NCI-H146 (cell line): Measurements from ENCODE around the gene LTA.
A peak's percentile ranks its signal among the peaks of the same experiment; 100 is the strongest.
"Not testable (repeated sequence)": the region's sequence is repeated elsewhere in the genome, so short reads cannot be mapped to it uniquely, and the experiment has no call there.

Source experiments
- DNase-seq: peaks from one replicate; lab custom pipeline; 2025; lab: John Stamatoyannopoulos, UW

LTA gene

DNA sequence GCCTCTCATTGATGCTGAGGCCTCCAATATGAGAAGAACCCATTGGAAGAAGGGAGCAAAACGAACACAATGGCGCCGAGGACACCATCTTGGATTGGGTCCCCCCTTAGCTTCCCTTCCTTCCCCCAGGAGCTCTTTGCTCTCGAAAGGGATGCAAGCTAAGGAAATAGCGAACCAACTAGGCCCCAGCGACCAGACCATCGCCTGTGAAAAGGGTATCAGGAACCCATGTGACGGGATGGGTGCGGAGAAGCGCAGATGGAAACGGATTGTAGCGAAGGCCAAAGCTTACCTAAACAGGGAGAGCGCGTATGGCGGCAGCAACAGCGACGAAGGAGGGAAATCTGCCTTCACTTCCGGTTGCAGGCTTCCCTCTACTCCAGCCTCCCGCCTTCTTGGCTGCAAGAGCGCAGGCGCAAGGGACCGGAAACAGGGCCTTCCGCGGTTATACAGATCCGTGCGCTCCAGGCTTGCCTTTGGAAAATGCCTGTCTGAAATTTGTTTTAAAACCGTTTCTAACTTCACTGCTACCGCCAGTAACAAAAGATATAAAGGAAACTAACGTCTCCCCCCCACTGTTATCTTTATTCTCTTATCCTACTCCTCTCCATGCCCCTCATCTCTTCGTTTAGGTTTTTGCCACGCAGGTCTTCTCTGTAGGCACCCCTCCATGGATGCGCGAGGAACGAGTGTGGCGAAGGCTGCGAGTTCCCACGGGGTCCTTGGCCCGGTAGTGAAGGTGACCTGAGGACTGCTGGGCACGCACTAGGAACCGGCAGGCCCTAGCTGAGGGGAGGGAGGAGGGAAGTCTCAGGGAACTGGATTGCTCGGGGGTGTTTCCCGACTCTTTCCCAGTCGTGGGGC lies 30.2 kb upstream of the LTA start, which contains the start of gene DDX39B:
TSS of gene DDX39B (minus strand) at position 346 of the 864 bp plus-strand sequence. CDS start 1,471 bp downstream, outside the sequence.
- DNase-seq: peak; percentile 98

DNA sequence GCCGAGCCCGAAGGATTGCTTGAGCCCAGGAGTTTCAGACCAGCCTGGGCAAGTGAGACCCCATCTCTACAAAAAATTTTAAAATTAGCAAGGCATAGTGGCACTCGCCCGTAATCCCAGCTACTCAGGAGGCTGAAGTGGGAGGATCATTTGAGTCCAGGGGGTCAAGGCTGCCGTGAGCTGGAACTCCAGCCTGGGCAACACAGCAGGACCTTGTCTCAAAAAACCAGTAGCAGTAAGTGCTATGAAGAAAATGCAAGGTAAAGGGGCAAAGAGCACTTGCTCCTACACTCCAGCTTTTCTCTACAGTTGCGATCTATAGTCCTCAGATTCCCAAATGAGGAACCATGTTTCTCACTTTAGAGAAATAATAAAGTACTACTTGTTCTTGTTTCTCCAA lies 28.4 kb upstream of the LTA start:
- DNase-seq: no peak

DNA sequence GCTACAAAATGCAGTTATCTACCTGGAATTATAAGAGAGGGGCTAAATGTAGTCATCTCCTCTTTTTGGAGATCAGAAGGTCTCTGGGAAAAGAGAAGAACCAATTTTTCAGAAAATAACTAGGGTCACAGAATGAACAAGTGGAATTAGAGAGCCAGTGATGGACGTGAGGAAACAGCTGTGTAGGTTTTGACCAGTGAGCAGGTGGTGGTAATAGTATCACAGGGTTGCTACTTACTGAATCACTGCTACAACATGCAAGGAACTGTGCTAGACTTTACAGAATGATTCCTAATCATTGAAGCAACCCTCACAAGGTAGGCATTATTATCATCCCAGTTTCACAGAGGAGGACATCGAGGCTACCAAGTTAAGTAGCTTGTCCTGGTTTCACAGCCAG lies 27.4 kb upstream of the LTA start:
- no peak for DNase-seq

DNA sequence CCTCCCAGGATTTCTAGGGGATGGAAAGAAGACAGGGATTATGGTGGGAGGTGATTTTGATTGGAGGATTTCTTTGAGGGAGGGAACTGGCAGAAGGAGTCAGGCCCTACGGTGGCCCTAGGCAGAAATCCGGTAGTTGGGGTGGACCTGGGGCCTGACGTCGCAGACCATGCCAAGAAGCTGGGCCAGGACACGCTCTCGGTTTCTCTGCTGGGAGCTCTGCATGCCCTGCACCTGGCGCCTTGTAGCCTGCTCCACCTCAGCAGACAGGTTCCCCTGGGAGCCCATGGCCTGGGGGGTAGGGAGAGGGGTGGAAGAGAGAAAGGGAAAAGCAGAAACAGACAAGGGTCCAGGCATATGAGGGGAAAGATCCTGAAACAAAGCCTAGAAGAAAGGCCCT lies 26.8 kb upstream of the LTA start:
- DNase-seq: no peak

DNA sequence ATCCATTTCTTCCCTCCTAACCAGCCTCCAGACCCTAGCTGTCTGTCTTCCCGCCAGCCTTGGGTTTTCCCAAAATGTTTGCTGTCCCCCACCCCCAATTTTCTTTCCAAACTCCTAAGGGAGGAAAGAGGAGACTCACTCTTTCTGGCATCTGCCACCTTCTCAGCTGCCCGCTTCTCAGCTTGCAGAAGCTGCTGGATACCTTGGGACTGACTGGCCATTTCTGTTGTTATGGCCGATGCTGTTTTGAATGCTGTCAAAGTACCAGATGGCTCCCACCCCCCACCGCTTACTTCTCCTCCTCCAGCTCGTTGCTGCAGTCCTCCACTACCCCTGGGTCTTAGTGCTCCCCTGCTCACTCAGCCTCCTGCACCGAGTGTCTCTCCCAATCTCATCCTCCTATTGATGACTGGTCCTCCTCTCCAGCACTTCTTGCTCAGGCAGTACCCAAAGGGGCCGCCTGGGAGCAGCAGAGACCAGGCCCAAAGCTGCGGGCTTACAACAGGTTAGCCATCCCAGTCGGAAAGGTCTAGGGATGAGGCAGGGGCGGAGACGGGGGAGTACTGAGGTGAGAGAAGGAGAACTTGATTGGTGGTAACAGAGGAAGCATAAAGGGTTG lies 25.6 kb upstream of the LTA start, which contains the start of gene ATP6V1G2:
TSS of gene ATP6V1G2 (minus strand) at position 270 of the 619 bp plus-strand sequence. CDS start at position 221, 49 bp downstream.
- DNase-seq: peak; percentile 96

DNA sequence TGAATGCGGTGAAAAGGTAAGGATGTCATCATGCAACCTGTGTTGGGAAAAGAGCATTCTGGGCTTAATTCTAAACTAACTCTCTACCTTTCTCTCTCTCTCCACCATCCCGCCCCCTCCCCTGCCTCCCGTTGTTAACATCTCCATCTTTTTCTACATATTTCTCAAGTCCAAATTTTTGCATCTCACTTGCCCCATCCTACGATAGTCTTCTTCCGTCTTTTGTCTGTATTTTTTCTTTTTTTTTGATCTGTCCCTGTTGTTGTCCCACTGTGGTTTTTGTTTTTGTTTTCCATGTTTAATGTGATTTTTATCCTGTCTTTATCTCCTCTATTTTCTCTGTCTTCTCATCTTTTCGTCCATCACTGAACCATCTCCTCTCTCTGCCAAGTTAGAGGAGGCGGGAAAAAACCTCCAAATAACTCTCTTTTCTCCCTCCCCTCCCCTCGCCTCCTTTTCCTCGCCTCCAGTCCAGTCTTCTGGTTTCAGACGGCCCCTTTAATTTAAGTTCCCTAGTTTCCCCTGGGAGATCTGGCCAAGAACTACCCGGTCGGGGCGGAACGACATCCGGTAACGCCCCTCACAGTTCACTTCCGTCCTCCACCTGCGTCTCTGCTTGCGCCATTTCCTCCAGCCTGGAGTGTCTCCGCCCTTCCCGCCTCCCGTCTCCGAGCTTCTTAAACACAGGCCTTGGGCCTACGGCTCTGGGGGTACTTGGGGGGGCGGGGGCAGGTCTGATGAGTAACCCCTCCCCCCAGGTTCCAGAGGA lies 24.9 kb upstream of the LTA start, which contains the start of gene NFKBIL1:
TSS of gene NFKBIL1 (plus strand) at position 651 of the 769 bp plus-strand sequence. CDS start at position 738, 87 bp downstream.
- peak; percentile 96 for DNase-seq

DNA sequence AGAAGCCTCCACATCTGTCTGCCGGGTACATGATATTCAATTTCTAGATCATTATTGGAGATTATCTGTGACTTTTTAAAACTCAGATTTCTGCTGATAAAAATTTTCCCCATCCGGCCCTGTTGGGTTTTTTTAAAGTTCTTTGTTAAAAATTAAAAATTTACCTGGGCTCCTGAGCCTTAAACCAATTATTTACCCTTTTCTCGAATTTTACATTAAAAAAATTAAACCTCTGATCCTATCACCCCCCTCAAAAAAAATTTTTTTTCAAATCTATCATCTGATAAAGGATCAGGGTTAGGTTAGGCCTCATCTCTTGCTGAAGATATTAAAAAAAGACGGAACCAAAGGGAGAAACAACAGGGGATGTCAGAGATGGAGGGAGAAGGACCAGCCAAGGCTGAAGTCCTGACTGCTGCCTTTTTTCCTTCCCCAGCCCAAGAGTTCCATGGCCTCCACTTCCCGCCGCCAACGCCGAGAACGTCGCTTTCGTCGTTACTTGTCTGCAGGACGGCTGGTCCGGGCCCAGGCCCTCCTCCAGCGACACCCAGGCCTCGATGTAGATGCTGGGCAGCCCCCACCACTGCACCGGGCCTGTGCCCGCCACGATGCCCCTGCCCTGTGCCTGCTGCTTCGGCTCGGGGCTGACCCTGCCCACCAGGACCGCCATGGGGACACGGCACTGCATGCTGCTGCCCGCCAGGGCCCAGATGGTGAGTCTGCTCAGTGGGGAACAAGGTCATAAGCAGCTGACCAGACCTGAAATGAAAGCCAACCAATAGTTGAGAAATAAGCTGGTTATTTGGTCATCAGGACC lies 24.2 kb upstream of the LTA start:
- DNase-seq: no peak

DNA sequence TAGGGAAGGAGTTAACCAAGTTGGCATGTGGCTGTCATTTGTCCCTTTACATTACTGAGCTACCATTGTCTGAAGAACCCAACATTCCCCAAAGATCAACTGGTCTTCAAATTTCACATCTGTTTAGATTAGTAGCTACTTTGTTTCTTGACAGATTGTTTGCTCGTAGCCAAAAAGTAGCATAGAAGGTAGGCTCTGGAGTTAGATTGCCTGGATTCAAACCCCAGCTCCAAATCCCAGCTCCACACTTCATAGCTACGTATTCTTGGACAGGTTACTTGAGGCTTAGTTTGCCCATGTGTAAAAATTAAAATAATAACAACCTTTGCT lies 23.6 kb upstream of the LTA start:
- DNase-seq: no peak

DNA sequence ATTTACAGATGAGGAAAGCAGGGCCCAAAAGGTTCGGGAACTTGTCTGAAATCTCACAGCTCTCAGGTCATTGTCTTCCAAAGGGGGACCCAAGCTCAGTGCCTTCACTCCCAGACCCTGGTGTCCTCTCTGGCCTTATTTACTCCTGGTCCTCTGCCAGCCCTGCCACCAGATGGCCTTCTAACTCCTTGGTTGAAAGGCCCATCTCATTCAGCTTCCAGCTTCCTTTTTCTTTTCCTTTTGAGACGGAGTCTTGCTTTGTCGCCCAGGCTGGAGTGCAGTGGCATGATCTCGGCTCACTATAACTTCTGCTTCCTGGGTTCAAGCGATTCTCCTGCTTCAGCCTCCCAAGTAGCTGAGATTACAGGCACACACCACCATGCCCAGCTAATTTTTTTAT lies 20.7 kb upstream of the LTA start:
- not testable (repeated sequence) for DNase-seq

DNA sequence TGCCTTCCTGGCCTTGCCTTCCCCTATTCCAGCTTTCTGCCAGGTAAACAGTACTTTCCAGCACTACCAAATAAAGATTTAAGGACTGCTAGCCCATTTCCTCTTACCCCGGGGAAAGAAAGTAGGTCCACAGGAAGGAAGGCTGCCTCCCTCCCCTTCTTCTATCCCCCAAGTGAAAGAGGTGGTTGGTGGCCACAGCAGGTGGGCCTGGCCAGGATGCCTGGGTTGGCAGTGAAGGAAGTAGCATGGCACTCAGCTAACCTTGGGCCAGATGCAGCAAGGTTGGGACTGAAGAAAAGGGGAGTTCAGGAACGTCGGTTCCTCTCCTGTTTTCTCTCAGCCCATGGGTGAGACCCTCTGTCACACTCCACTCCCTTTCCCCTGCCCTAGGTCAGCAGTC lies 15.8 kb upstream of the LTA start:
- no peak for DNase-seq

DNA sequence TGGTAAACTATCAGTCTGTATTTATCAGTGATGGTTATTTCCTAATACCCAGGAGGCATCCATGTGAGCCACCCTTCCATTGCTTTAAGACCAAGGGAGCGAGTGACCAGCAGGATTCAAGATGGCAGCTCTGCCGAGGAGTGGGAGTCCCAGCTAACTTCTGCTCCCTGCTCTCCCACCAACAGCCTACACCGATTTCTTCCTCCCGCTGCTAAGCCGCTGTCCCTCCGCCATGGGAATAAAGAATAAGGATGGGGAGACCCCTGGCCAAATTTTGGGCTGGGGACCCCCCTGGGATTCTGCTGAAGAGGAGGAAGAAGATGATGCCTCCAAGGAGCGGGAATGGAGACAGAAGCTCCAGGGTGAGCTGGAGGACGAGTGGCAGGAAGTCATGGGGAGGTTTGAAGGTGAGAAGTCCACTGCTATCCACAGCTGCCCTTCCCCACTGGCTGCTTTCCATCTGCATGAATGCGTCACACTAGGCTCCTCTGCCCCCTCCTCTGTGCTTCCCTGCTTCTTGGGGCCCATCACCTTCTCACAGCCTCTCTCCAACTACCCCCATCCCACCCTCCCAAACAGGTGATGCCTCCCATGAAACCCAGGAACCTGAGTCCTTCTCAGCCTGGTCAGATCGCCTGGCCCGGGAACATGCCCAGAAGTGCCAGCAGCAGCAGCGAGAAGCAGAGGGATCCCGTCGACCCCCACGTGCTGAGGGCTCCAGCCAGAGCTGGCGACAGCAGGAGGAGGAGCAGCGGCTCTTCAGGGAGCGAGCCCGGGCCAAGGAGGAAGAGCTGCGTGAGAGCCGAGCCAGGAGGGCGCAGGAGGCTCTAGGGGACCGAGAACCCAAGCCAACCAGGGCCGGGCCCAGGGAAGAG lies 14.4 kb upstream of the LTA start:
- DNase-seq: no peak

DNA sequence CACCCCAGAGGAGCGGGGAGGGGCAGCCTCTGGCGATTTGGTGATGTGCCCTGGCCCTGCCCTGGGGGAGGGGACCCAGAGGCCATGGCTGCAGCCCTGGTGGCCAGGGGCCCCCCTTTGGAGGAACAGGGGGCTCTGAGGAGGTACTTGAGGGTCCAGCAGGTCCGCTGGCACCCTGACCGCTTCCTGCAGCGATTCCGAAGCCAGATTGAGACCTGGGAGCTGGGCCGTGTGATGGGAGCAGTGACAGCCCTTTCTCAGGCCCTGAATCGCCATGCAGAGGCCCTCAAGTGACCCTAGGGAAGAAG lies 13.8 kb upstream of the LTA start:
- no peak for DNase-seq

DNA sequence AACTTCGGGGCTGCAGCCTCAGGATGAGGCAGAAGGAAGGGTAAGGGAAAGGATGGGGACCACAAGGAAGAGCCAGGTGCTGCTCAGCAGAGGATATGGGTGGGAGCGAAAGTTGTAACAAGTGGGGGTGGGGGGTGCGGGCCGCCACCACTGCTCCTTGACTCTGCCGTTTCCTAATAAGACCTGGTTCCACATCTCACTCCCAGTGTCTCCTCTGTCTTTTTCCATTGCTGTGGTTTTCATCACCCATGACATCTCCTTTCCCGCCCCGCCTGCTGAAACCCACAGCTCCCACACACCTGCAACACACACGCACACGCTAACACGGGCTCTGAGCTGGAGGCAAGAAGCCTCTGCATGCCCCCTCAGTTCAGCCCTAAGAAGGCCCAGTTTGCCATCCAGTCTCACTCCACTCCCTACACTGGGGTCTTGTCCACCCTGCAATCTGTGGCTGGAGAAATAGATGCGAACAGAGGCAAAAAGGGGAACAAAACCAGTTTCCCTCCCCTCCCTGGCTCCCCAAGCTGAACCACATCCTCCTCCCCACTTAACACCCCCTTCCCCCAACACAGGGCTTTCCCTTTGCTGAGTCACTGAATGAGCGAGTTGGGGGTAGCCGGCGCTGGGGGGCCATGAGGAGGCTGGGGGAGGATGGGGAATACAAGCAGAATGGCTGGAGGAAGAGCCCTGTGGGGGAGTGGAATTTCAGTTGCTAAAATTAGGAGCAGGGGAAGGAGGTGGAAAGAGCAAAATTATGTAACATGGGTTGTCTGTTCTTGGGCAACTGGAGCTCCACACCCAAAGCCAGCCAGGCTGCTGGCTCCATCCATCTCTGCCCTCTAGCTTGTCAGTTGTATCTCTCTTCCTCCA lies 13.2 kb upstream of the LTA start:
- no peak for DNase-seq

DNA sequence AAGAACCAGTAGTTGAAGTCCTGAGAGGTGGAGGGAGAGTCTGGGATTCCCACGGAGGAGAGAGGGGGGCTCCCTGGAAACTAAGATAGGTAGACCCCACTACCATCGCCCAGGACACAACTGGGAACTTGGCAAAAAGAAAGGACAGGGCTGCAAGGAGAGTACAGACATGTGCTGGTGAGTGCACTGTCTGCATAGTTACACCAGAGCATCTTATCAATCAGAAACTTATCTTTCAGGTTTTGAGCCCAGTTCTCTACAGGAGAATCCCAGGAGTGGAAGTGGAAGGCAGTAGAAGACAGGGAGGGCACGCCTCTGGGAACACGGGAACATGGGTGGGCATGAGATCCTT lies 12.5 kb upstream of the LTA start:
- DNase-seq: no peak

DNA sequence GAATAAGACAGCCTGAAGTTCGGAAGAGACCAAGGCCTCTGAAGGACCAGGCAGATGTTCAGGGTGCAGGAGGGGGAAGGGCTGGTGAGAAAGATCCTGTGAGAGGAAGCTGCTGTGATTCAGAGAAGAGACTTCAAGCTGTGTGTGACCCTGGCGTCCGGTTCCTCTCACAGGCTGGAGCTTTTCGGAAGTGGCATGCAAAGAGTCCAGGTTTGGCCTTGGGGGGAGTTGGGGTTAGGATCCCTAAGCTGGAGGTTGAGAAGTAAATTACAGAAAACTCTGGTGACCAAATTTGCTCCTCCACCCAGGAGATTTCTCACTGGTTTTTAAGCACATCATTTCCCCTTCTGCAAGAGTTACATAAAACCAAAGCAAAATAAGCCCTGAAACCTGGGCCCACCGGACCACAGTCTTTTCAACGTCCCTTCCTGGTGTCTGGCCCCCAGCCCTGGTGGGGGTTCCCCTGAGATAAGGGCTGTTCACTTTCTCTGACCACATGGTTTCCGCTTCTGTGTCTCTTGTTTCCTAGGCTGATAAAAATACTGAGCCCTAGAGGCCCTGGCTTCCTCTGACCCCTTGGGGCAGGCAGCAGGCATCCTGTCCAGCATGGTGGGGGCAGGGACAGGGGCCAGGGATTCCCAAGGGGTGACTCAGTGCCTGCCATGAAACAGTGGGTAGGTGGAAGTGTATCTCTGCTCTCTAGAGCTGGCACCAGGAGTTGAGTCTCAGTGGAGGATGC lies 12.0 kb upstream of the LTA start:
- no peak for DNase-seq

DNA sequence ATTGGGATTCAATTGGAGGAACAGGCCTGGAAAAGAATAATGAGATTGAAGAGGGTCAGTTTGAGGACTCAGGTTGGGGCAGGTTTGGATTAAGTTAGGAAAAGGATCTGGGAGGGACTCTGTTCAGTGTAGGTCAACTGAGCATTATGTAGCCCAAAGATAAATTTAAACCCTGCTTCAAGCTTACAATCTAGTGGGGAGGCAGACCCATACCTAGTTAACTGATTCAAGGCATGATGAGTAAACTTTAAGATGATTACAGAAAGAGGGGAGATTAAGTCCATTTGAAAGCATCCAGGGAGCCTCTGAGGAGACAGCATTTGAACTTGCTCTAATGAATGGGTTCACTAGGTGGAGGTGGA lies 11.4 kb upstream of the LTA start:
- no peak for DNase-seq

DNA sequence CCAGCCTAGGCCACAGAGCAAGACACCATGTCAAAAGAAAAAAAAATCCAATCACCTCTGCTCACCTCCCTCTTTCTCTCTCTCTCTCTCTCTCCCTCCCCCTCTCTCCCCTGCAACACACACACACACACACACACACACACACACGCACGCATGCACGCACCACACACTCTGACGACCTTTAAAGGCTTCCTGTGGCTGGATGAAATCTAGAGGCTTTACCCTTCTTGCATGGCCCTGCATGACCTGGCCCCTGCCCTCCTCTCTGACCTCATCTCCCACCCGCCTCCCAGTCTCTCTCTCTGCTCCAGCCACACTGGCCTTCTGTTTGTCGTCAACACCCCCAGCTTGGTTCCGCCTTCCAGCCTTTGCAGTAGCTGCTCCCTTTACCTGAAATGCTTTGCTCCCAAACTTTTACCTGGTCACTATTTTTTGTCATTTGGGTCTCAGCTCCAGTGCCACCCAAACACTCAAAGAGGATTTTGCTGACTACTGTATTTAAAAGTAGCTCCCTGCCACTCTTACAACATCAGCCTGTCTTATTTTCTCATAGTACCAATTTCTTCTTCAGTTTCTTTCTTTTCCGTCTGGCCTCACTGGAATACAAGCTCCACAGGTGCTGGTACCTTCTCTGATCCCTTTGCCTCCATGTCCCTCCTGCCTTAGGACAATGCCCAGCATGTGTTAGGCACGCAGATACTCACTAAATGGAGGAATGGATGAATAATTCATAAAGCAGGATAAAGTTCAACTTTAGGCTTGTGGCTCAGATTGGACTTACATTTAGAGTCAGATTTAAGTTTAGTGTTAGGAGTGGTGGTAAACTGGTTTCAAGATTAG lies 4.3 kb upstream of the LTA start:
- DNase-seq: no peak

DNA sequence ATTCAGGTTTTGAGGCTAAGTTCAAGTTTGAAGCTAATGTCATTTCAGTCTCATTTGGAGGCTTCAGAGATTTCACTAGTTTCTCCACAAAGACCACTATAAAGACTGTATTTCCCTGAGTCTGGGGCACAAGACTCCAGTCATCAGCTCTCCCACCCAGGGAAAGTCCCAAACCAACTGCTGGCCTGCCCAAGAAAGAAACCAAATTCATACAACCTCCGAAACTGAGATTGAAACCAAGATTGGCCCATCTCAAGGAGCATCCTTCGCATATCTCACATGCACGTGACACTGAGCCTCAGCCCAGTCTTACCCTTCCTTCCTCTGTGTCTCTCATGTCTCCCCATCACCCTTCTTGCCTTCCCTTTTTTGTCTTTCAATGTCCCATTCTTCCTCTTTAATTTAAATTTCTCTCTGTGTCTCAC lies 3.5 kb upstream of the LTA start:
- no peak for DNase-seq
